ENCODE data around the gene PHETA1. TPM values are rescaled to one million over a fixed set of nuclear protein-coding genes. Genes with fewer than 3 reads are reported as not detected.

PHETA1 gene
- polyA plus RNA-seq, 3 donors, result 13.6 to 17.6 (median 16.8) TPM

- DNase-seq, result no peak
Observed at GRCh38 chr12:111328138-111328537, 40.8 kb downstream of the PHETA1 start.

GRCh38 chr12:111327474-111327873 is 41.4 kb downstream of the PHETA1 start:
- DNase-seq, result no peak

- no peak for DNase-seq
Observed at GRCh38 chr12:111322336-111323250, 46.3 kb downstream of the PHETA1 start.

- no peak for DNase-seq
Observed at GRCh38 chr12:111321317-111321716, 47.6 kb downstream of the PHETA1 start.

GRCh38 chr12:111320258-111321050 is 48.4 kb downstream of the PHETA1 start:
- no peak for DNase-seq

GRCh38 chr12:111319600-111320257 is 49.2 kb downstream of the PHETA1 start:
- DNase-seq, result no peak

GRCh38 chr12:111318450-111318849 is 50.4 kb downstream of the PHETA1 start:
- DNase-seq, result no peak

GRCh38 chr12:111316671-111317070 is 52.2 kb downstream of the PHETA1 start:
- no peak for DNase-seq

GRCh38 chr12:111314953-111315539 is 53.8 kb downstream of the PHETA1 start:
- DNase-seq, result no peak

GRCh38 chr12:111313833-111314259 is 55.0 kb downstream of the PHETA1 start:
- DNase-seq, result peak; percentile 66

GRCh38 chr12:111312708-111313107 is 56.2 kb downstream of the PHETA1 start:
- no peak for DNase-seq

- DNase-seq, result no peak
Observed at GRCh38 chr12:111312016-111312415, 56.9 kb downstream of the PHETA1 start.

GRCh38 chr12:111311011-111311410 is 57.9 kb downstream of the PHETA1 start:
- DNase-seq, result no peak

Other genes with a start within 250 kb of the PHETA1 start
- gene SH2B3, start 36.8 kb upstream of the PHETA1 start, polyA plus RNA-seq (ENCODE audit: insufficient read length in 3 of 3), result 10 to 100 TPM; 16.9 to 17.9 (median 17.6) TPM
- 10 to 100 TPM; 58.6 to 94.4 (median 78.1) TPM for gene ATXN2, start 230.2 kb upstream of the PHETA1 start, polyA plus RNA-seq (ENCODE audit: insufficient read length in 3 of 3)